HG03103 (cell line): ENCODE data around the gene BCL2A1.
"Not testable (repeated sequence)": the region's sequence is repeated elsewhere in the genome, so short reads cannot be mapped to it uniquely, and the experiment has no call there.

Source experiments
- ATAC-seq: cut with Tn5 transposase; IDR thresholded peaks from one replicate; pipeline ENCODE4 v1.9.1; 2021; ENCODE audit warnings: low read depth; ENCODE audit not compliant: unreplicated experiment

The BCL2A1 gene

DNA sequence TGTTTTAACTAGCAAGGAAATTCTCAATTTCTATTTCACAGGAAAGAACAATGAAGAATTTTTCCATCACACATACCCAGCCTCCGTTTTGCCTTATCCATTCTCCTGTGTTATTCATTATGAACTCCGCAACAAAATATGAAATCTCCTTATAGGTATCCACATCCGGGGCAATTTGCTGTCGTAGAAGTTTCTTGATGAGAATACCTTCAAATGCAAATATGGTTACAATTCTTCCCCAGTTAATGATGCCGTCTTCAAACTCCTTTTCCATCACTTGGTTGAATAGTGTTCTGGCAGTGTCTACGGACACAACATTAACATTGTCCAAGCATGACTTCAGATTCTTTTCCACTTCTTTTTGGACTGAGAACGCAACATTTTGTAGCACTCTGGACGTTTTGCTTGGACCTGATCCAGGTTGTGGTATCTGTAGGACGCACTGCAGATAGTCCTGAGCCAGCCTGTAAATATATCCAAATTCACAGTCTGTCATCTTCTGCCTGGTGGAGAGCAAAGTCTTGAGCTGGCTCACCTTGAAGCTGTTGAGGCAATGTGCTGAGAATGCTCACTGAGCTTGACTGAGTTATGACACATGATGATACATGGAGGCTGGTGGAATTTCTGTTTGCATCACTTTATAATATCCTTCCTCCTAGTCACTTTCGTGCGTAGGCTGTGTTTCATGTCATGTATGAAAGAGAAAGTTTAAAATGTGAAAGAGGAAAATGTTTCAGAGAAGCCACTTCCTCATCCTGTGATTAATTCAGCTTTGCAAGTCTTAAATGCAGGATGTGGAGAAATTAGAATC is at the start of gene BCL2A1:
BCL2A1 (minus strand) TSS at position 573 of the 811 bp plus-strand sequence; CDS start at position 496, 77 bp downstream.
- peak; percentile 46 for ATAC-seq

DNA sequence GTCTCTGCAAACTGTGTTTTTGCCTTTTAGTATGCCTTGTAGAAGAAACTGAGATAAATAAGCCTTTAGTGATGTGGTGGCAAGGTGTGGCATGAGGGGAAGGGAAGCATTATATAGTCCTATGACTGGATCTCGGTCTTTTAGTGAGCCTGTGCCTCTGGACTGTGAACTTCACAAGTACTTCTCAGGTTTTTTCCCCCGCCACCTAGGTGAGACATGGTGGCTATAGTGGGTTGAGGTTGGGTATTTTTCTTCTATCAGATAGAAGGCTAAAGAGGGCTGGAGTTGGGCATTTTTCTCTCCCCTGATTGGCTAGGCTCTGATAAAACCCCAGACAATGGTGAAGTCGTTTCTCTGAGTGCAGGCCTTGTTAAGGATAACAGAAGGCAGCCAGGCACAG is 49.7 kb upstream of the BCL2A1 start:
- ATAC-seq, result no peak

DNA sequence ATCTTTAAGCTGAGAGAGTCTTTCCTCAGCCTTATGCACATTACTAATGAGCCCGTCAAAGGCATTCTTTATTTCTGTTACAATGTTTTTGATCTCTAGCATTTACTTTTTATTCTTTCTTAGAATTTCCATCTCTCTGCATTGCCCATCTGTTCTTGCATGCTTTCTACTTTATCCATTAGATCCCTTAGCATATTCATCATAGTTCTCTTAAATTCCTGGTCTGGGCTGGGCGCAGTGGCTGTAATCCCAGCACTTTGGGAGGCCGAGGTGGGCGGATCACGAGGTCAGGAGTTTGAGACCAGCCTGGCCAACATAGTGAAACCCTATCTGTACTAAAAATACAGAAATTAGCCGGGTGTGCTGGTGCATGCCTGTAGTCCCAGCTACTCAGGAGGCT is 49.2 kb upstream of the BCL2A1 start:
- not testable (repeated sequence) for ATAC-seq

DNA sequence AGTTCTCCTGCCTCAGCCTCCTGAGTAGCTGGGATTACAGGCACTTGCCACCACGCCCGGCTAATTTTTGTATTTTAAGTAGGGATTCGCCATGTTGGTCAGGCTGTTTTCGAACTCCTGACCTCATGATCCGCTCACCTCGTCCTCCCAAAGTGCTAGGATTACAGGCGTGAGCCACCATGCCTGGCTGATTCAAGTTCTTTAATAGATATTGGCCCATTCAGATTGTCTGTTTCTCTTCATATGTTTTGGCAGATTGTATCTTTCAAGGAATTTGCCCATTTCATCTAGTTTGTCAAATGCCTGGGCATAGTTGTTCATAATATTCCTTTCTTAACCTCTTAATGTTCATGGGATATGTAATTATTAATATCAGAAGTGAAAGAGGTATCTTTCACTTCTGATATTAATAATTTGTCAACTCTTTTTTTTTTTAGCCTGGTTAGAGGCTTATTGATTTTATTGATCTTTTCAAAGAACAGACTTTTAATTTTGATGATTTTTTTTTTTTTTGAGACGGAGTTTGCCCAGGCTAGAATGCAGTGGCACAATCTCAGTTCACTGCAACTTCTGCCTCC is 48.3 kb upstream of the BCL2A1 start:
- no peak for ATAC-seq

DNA sequence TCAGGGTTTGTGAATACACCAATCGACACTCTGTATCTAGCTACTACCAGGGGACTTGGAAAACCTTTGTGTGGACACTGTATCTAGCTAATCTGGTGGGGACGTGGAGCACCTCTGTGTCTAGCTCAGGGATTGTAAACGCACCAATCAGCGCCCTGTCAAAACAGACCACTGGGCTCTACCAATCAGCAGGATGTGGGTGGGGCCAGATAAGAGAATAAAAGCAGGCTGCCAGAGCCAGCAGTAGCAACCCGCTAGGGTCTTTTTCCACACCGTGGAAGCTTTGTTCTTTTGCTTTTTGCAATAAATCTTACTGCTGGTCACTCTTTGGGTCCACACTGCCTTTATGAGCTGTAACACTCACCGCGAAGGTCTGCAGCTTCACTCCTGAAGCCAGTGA is 46.1 kb upstream of the BCL2A1 start:
- ATAC-seq, result not testable (repeated sequence)

DNA sequence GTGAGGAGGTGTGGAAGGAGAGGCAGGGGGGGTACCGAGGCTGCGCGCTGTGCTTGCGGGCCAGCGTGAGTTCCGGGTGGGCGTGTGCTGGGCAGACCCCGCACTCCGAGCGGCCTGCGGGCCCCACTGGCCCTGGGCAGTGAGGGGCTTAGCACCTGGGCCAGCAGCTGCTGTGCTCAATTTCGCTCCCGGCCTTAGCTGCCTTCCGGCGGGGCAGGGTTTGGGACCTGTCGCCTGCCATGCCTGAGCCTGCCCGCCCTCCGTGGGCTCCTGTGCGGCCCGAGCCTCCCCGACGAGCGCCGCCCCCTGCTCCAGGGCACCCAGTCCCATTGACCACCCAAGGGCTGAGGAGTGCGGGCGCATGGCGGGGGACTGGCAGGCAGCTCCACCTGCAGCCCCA is 45.5 kb upstream of the BCL2A1 start:
- ATAC-seq, result not testable (repeated sequence)

DNA sequence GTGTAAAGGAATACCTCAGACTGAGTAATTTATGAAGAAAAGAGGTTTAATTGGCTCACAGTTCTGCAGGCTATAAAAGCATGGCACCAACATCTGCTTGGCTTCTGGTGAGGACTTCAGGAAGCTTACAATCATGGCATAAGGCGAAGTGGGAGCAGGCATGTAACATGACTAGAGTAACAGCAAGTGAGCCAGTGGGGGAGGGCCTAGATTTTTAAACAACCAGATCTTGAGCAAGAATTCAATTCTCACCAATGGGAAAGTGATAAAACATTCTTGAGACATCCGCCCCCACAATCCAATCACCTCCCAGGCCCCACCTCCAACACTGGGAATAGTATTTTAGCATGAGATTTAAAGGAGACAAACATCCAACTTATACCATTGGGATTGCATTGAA is 44.2 kb upstream of the BCL2A1 start:
- no peak for ATAC-seq

DNA sequence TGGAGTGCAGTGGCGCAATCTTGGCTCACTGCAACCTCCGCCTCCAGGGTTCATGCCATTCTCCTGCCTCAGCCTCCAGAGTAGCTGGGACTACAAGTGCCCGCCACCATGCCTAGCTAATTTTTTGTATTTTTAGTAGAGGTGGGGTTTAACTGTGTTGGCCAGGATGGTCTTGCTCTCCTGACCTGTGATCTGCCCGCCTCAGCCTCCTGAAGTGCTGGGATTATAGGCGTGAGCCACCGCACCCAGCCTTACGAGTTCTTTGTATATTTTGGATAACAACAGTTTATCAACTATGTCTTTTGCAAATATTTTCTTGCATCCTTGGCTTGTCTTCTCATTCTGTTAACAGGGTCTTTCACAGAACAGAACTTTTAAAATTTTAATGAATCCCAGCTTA is 43.2 kb upstream of the BCL2A1 start:
- ATAC-seq, result not testable (repeated sequence)

DNA sequence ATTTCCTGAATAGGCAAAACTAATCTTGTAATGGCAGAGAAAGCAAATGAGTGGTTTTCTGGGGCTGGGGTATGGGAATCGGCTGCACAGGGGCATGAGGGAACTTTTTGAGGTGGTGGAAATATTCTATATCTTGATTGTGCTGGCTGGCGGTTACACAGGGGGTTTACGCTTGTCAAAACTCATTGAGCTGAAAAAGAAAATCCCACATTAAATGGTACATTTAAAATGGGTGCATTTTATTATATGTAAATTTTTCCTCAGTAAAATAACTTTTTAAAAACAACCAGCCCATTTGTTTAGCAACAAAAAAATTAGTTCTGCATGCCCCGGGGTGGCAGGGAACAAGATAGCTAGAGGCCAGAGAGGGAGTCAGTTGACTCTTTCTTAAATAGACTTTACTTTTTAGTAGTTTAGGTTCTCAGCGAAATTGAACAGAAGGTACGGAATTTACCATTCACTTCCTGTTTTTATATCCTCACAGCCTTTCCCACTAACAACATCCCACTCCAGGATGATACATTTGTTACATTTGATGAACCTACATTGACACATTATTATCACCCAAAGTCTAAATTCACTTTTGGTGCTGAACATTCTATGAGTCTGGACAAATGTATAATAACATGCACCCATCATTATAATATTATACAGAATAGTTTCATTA is 41.2 kb upstream of the BCL2A1 start:
- ATAC-seq, result no peak

DNA sequence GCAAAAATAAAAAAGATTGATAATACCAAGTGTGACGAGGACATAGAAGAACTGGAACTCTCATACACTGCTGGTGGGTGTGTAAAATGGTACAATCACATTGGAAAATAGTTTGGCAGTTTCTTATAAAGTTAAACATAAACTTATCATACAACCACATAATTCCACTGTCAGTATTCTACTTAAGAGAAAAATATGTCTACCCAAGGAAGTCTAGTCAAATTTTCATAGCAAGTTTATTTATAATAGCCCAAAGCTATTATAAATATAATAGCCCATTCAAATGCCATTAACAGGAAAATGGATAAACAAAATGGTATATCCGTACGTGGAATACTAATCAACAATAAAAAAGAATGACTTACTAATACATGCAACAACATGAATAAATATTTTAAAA is 40.6 kb upstream of the BCL2A1 start:
- ATAC-seq, result no peak

DNA sequence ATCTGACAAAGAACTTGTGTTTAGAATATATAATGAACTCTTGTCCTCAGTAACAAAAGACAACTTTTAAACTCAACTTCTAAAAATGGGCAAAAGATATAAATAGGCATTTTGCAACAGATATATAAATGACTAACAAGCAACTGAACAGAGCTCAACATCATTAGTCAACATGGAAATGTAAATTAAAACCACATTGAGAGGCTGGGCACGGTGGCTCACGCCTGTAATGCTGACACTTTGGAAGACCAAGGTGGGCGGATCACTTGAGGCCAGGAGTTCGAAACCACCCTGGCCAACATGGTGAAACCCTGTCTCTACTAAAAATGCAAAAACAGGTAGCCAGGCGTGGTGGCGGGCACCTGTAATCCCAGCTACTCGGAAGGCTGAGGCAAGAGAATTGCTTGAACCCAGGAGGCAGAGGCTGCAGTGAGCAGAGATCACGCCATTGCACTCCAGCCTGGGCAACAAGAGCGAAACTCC is 40.1 kb upstream of the BCL2A1 start:
- ATAC-seq, result not testable (repeated sequence)

DNA sequence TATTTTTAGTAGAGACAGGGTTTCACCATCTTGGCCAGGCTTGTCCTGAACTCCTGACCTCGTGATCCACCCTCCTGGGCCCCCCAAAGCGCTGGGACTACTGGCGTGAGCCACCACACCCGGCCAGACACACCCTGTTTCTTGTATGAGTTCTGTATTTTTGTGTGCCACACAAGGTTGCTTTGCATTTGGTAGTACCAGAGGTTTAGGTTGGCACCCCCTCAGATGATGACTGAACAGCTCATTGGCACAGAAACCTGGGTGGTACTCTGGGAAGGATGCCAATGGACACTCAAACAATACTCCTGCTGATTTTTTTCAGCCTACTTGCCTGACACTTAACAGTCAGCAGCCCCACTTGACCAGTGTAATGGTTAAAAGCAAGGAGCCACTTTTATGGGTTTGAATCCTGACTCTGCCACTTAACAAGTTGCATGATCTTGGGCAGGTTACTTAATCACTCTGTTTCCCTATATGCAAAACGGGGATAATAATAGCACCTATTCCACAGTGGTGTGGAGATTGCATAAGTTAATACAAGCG is 39.2 kb upstream of the BCL2A1 start:
- ATAC-seq, result no peak

DNA sequence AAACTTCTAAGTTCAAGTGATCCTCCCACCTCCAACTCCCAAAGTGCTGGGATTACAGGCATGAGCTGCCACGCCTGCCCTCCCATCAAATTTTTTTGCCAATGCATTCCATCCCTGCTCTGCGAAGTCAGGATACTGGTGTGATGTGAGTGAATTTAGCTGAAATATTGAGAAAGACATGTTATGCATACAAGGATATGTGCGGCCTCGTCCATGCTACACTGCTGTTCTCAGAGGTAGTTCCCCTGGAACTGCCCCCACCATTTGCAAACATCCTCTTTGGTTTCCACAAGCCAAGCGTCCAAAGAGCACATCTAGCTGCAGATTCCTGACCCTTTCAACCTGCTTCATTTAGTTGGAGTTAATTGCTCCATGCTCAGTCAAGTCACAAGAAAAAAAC is 36.5 kb upstream of the BCL2A1 start:
- ATAC-seq, result no peak

DNA sequence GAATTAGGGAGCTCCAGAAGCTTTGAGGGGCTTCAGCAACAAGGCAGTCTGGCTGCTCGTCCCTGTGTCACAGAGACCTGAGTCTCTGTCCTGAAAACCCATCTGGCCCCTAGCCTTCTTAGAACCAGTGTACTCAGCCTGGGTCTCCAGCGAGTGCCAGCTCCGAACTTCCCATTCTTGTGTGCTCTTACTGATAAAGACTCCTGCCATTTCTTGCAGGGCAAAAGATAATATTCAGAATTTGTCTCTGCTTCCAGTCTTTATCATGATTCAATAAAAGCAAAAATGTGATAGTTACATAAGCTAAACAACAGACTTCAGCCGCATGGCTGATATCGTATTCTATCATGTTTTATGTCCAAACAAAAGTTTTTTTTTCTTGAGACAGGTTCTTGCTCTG is 36.0 kb upstream of the BCL2A1 start:
- ATAC-seq, result no peak

DNA sequence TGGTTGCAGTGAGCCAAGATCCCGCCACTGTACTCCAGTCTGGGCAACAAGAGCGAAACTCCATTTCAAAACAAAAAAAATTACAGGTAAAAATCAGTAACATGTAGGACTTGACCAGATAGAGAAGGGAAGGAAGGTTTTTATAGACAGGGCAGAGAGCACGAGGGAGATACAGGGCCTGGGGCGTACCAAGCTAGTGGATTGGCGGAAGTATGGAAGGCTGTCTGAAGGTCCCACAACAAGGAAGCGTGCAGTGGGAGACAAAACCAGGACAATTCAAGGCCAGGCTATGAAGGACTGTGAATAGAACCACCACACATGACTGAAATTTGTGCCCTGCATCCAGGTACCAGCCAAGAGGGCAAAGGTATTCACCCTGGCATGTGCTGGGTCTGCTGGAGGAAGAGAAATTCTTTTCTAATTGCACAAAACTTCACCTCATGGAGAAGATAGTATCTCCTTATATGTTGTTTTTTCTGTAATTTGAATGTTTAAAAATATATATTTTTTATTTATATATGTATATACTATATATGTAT is 33.0 kb upstream of the BCL2A1 start:
- ATAC-seq, result no peak

DNA sequence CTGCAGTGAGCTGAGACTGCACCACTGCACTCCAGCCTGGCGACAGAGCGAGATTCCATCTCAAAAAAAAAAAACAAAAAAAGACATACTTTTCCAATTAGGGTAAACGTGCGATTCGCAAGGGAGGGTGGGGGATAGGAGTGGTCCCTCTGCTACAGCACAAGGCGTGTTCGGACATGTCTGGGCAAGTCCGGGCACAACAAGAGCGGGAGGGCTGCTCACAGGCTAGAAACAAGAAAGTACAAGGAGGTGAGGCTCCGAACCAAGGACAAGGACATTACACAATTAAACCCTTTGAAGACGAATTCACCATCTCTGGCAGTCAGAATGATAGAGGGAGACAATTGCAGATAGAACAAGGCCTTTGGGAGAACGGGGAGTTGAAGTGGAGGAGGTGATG is 32.2 kb upstream of the BCL2A1 start:
- ATAC-seq, result no peak

DNA sequence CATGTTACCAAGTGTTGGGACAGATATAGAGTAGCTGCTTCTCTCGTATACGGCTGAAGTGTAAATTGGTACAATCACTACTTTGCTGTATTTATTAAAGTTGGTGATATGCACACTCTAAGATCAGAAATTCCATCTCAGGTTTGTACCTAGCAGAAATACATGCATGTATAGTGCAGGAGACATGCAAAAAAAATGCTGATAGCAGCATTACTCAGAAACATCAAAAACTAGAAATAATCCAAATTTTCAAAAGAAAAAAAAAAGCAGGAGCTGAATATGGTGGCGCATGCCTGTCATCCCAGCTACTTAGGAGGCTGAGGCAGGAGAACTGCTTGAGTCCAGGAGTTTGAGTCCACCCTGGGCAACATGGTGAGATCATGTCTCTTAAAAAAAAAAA is 31.3 kb upstream of the BCL2A1 start:
- no peak for ATAC-seq

DNA sequence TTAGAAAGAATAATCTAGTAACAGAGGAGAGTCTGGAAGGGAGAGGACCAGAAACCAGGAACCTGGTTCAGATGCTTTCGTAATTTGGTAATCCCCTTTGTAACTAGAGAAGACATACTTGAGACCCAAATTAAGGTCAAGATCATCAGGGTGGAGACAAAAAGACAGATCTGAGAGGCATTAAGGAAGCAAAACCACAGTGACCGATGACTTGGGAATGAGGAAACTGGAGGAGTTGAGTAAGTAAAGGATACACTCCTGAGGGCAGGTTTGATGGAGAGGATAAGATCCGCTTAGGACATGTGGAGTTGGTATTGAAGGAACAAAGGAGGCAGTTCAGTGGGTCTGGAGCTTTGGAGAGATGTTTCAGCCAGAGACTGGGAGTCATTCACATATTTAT is 23.6 kb upstream of the BCL2A1 start:
- no peak for ATAC-seq

DNA sequence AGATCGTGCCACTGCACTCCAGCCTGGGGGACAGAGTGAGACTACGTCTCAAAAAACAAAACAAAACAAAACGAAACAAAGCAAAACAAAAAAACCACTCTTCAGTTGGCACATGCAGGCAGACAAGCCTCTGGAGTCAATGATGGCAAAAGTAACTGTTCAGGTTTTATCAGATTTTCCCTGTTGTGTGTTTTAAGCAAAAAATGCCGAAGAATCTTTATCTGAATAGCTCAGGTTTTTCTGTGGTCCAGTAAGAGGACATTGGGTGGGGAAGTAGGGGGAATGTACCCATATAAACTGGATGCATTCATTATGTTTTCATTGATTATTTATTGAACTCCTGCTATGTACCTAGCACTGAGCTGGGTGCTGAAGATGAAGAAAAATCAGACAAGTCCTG is 20.8 kb upstream of the BCL2A1 start:
- ATAC-seq, result no peak

DNA sequence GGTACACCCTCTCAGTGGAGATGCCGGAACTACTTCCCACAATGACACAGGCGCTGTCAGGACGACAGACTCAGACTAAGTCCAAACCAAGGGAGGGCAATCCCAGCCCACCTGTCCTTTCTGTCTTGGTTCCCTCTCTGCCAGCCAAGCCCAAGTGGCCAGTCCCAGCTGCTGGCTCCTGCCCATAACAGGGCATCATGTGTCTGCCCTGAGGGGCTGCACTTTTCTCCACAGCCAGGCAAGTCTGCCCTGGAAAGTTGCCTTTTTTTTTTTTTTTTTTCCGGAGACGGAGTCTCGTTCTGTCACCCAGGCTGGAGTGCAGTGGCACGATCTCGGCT is 20.0 kb upstream of the BCL2A1 start:
- ATAC-seq, result no peak

DNA sequence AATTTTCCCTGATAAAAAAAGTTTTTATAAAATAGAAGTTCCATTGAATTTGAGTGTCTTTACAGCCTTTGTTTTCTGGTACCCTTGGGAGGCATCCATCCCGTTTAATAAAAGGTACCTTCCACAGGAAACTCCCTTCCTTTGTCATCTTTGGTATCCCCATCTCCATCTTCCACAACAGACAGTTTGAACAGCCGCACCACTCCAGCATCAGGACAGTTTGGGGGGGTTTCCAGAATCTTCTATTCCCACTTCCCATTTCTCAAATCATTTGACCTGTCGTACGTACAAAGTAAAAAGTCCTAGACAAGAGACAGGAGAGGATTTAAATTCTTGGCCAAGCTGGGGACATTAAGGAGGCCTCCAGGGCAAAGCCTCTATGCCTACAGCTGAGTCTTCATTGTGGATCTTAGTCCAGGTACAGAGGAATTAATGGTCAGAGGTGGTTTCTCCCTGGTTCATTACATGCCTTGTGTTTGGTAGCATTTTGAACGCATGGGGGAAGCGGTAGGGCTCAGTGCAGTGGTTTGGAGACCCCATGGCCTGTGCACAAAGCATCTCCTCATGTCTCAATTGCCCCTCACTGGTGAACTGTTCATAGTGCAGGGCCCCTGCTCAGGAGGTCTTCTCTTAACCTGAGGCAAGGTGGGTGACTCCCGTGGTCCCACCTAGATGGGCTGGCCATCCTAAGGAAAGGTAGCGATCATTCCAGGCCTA is 19.4 kb upstream of the BCL2A1 start:
- no peak for ATAC-seq
